CD1c-positive myeloid dendritic cell (primary cell): Measurements from ENCODE around the gene IL33.

Experiments used
- DNase-seq: peaks from one replicate; pipeline ENCODE4 v3.0.0-alpha.2; 2016; ENCODE audit errors: extremely low spot score

IL33 gene

DNA sequence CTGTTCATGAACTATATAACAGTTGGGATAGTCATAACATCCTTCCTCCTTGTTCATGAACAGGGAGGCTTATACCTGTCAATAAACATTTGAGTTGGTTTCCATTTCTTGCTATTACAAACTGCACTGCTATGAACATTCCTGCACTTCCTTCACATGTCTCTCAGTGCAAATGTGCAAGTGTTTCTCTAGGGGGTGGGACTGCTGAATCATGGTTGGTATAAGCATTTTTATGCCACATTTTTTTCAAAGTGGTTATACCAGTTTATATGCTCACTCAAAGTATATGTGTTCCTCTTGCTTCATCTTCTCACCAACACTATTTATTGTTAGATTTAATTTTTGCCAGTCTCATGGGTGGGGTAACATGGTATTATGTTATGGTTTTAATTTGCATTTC is 86.8 kb downstream of the IL33 start:
- no peak for DNase-seq

DNA sequence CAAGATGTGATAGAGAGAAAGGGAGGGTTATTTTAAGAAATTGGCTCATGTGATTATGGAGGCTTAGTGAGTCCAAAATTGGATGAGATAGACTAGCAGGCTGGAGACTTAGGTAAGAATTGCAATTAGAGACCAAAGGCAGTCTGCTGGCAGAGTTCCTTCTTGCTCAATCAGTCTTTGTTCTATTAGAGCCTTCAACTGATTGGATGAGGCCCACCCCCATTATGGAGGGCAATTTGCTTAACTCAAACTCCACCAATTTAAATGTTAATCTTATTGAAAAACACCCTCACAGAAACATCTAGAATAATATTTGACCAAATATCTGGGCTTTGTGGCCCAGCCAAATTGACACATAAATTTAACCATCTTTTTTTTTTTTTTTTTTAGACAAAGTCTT is 88.6 kb downstream of the IL33 start:
- DNase-seq: no peak

DNA sequence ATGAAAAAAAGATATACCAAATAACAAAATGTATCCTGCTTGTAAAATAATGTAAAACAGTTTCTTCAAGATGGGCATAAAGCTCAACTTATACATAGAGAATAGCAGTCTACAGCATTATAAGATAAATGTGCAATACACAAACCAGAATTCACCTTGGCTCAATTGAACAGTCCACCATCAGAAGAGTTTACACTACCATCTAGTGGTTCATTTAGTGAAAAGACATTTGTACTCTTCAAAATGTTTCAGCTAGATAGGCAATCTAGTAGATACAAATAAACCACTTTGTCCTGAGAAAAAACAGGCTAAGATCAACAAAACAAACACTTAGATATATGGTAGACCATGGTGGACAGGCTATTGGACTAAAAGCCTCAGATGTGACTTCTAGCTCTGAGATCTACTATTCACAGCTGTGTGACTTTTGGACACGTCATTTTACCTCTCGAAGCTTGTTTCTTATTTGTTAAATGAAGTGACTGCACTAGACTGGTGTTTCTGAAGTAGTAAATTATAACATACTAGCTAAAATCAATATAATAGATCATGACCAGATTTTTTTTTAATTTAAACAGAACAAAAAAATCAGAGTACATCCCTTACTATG is 90.5 kb downstream of the IL33 start:
- DNase-seq: peak; percentile 15
